ENCODE measurements around the gene GPR153. TPM values are rescaled to one million over a fixed set of nuclear protein-coding genes. Genes with fewer than 3 reads are reported as not detected.

The GPR153 gene
- total RNA-seq, 8 experiments from 2014 or later = 13.0 to 44.0 (median 15.3) TPM

DNA sequence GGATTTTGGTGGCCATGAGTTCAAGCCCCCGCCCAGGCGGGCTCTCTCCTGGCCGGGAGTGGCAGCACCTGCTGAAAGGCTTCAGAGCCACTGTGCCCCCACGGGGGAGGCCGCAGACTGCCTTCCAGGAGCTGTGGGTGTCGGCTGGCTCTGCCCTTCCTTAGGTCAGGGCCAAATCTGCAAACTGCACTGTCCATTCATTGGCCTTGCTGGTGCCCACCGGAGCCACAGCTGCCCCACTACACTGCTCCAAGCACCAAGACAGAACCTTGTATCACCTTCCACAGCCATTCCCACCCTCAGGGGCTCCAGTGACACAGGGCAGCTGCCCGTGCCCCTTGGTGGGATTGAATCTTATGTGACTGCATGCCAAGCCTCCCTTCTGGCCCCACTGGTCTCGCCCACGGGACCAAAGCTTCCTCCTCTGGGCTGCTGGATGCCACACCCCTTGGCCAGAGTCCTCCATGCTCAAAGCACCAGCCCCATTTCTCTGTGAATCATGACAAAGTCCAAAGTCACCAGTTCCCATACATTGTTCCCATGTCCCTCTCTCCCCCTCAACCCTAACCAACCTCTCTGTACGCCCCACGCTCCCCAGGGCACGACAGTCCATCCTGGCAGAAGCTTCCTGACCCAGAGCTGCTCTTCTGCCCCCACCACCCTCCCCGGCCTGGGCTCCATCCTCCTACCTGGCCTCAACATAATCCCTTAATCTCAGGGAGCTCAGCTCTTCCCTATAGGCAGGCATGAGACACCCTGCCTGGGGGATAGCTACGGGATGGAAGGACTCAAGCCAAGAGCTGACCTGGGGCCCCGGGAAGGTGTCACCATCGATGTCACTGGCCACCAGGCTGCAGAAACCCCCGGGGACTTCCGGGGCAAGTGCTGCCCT is 20.9 kb upstream of the GPR153 start:
- peak in 1 of 8 experiments; percentile 8 for ATAC-seq (replicated peaks in 6 of 8)
- Histone ChIP-seq H3K27ac (no peak overlapping the region), H3K4me3 (no peak overlapping the region), H3K4me1 (replicated peaks in 1 of 2) (peaks cover 30 to 33% of the 10 kb centered on the region in 2 donors)
- in situ Hi-C loops (cut with MboI; ENCODE audit: low pct_unique_long_range_greater_than_20kb in 2 of 9, low sequenced_read_pairs in 9 of 9, unreplicated experiment in 9 of 9) = no loop called here
- WGBS, 10 experiments = 70 to 100% (median 85%) methylated on average over 1 to 10 of the region's 19 CpGs; no CpG with 5 or more reads in 3 of the 10 experiments

DNA sequence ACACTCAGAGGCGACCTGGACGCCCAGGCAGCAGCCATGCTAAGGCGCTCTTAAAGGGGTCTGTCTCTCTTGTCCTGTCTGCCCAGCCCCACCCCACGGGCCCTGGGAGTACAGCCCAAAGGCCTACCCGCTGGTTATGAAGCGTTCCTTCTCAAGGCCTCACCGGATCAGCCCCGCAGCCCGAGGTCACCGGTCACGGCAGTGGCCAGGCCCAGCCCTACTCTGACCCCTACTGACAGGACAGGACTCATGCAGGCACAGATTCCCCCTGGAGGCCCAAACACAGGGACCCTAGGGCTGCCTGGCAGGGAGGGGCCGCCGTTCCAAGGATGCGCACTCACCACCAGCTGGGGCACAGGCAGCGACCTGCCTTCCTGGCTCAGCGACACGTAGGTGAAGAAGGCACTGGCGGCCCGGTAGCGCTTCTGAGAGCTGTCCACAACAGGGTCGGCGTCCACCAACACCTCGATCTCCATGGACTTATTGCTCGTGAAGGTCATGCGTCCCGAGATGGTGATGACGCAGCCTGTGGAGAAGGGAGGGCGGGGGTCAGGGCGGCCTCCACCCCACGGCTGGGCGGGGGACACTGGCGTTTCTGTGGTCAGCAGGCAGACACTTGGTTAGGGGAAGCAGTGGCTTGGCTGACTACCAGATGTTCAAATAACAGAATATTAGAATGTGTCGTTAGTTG is 20.0 kb upstream of the GPR153 start:
- peaks cover 37 to 40% of the 10 kb centered on the region in 2 donors for H3K4me1 ChIP-seq (replicated peaks in 1 of 2)
- 20 to 100% (median 65%) methylated on average over 1 to 9 of the region's 33 CpGs; no CpG with 5 or more reads in 5 of the 10 experiments for WGBS, 10 experiments
- in situ Hi-C loops (cut with MboI; ENCODE audit: low pct_unique_long_range_greater_than_20kb in 2 of 9, low sequenced_read_pairs in 9 of 9, unreplicated experiment in 9 of 9) = no loop called here
- H3K27ac ChIP-seq = no peak overlapping the region
- no peak overlapping the region for H3K4me3 ChIP-seq
- ATAC-seq (replicated peaks in 6 of 8) = peak in 3 of 8 experiments; percentile 5 to 15 (median 7)

DNA sequence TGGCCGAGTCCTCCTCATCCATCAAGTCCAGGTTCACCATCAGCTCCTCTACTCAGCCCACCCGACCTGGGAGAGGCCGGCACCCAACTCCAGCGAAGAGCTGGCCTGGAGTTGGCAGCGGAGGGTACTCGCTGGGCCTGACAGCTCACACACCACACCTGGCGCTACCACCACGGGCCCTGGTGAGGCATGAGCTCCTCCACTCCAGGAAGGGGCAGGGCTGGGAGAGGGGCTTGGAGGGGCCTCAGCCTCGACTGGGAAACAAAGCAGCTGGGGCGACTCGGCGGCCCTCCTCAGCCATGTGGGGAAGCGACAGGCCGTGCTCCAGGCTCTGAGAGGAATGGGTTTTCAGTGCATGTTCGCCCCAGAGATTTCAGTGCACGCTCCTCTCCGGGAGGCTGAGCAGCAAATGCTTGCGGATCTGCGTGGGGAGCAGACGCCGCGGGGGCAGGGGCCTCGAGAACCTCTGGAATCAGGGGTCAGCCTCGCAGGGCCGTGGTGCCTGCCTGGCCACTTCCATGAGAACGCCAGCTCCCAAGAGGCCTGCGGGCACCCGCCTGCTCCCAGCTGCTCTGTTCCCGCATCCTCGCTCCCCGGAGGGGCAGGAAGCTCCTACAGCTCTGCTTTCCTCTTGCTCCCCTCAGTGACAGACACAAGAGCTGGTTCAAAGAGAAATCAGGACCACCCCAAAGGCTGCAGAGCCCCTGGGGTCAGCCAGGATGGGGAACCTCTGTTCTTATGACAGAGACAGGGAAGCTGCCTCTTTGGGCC is 18.9 kb upstream of the GPR153 start:
- Histone ChIP-seq H3K27ac (no peak overlapping the region), H3K4me3 (no peak overlapping the region), H3K4me1 (replicated peaks in 1 of 2) (peaks cover 48 to 51% of the 10 kb centered on the region in 2 donors)
- in situ Hi-C loops (cut with MboI; ENCODE audit: low pct_unique_long_range_greater_than_20kb in 2 of 9, low sequenced_read_pairs in 9 of 9, unreplicated experiment in 9 of 9) = no loop called here
- WGBS, 10 experiments = 80 to 100% (median 90%) methylated on average over 2 to 18 of the region's 31 CpGs; no CpG with 5 or more reads in 4 of the 10 experiments
- ATAC-seq (replicated peaks in 6 of 8) = no peak

DNA sequence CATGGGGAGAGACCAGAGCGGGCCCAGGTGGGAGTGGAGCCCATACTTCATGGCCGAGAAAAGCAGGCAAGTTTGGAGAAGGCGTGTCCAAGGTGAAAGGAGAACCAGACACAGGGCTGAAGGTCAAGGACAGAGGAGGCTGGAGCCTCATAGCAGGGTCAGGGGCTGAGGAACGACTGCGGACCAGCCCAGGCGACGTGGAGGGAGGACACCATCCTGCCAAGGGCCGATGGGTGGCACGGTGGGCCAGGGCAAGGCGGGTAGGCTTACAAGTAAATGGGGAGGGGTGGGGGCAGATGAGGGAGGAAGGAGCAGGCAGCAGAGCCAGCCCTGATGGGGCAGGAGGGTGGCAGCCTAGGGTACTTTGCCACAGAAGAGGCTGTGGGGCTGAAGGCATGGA is 18.2 kb upstream of the GPR153 start:
- in situ Hi-C loops (cut with MboI; ENCODE audit: low pct_unique_long_range_greater_than_20kb in 2 of 9, low sequenced_read_pairs in 9 of 9, unreplicated experiment in 9 of 9) = no loop called here
- Histone ChIP-seq H3K4me1 (replicated peaks in 1 of 2) (peaks cover 53 to 58% of the 10 kb centered on the region in 2 donors), H3K27ac (no peak overlapping the region), H3K4me3 (no peak overlapping the region)
- no peak for ATAC-seq (replicated peaks in 6 of 8)
- WGBS, 10 experiments = 80 to 100% methylated on average over 1 of the region's 10 CpGs; no CpG with 5 or more reads in 8 of the 10 experiments

DNA sequence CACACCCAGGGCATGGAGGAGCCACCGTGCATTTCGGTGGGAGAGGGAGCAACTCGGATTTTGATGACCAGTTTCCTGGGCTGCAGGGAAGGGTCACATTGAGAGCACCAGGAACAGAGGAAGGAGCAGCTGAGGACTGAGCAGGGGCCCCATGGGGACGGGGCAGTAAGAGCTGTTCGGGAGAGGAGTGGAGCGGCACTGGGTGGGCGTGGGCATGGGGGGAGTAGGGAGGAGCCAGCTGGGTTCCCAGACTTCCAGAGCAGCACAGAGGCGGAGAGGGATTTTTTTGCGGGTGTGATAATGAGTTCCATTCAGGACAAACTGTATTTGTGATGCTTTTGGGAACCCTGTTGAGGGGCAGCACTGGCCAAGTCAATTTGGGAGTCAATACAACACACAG is 17.4 kb upstream of the GPR153 start:
- Histone ChIP-seq H3K4me1 (replicated peaks in 1 of 2) (peaks cover 61 to 66% of the 10 kb centered on the region in 2 donors), H3K27ac (no peak overlapping the region), H3K4me3 (no peak overlapping the region)
- ATAC-seq (replicated peaks in 6 of 8) = no peak
- WGBS, 10 experiments = 67 to 71% methylated on average over 2 to 8 of the region's 9 CpGs; no CpG with 5 or more reads in 8 of the 10 experiments
- in situ Hi-C loops (cut with MboI; ENCODE audit: low pct_unique_long_range_greater_than_20kb in 2 of 9, low sequenced_read_pairs in 9 of 9, unreplicated experiment in 9 of 9) = no loop called here

DNA sequence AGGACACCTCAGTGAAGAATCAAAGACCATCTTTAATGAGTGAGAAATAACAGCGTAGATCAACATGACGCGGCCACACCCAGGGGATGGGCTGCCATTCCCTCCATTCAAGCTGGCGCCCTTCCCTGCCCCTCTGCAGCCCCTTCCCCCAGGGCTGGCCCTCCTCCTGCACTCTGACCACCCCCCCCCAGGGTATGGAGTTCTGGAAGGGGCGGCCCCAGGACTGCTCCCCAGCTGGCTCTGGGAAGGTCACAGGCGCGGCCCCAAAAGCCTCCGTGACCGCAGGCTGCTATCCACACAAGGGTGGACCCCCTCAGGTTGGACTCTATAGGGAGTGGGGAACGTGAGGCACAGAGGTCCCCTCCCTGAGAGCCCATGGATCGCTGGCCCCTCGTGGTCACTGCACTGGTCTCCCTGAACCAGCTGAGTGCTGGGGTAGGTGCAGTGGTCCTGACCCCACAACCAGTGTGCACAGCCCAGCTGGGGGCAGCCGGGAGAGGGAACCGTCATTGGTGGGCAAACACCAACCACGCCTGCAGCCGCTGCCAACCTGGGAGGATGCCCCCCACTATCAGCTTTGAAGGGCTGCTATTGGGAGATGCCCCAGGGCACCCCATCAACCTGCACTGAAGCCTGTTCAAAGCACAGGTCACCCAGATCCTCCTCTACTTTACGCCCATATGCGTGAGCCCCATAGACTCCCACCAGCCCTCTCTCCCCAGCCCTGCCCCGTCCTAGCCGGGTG is 16.1 kb upstream of the GPR153 start:
- in situ Hi-C loops (cut with MboI; ENCODE audit: low pct_unique_long_range_greater_than_20kb in 2 of 9, low sequenced_read_pairs in 9 of 9, unreplicated experiment in 9 of 9) = no loop called here
- ATAC-seq (replicated peaks in 6 of 8) = peak in 1 of 8 experiments; percentile 45
- no peak overlapping the region for H3K4me3 ChIP-seq
- WGBS, 10 experiments = 71 to 82% methylated on average over 3 to 5 of the region's 20 CpGs; no CpG with 5 or more reads in 8 of the 10 experiments
- H3K27ac ChIP-seq = peak overlapping the region; percentile 57 to 96
- H3K4me1 ChIP-seq (replicated peaks in 1 of 2) = peaks cover 73 to 79% of the 10 kb centered on the region in 2 donors

DNA sequence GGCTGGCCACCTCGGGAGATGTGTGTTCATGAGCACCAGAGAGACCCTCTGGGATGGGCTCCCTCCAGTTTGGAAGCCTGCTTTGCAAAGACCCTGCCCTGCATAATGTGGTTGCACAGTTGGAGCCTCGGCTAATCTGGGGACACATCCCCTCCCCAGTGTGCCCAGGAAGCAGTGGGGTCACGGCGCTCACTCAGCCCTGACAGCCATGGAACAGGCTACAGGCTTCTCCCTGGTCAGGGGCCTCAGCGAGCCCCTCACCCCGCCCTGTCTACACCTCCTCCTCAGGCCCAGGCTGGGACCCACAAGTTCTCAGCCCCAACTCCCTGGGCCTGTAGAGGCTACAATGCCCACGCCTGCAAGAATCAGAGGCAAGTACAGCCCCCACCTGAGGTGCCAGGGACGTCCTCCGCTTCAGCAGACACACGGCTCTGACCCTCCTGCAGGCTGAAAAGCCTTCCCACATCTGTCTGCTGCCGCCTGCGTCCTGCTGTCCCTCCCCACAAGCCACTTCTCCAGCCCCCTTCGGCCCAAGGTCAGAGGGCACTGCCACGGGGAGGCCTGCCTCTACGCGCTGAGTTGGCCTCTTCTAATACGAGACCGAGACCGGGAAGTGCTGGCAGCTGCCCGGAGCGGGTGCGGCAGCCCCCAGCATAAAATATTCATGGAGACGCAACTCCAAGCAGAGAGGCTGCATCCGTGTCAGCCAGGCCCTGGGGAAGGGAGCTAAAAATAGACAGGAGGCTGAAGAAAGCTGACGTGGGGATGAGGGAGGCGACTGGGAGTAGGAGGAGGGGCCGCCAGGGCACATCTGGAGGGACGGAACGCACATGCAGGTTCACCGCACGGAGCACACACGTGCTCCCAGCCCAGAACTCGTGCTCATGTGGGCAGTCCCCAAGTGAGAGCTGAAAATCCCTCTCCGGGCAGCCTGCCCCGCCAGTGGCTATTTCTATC is 15.2 kb upstream of the GPR153 start:
- WGBS, 10 experiments = 0 to 40% (median 27%) methylated on average over 1 to 25 of the region's 35 CpGs; no CpG with 5 or more reads in 3 of the 10 experiments
- peak; percentile 73 to 84 (median 80) for ATAC-seq (replicated peaks in 6 of 8)
- peaks cover 82 to 88% of the 10 kb centered on the region in 2 donors for H3K4me1 ChIP-seq (replicated peaks in 1 of 2)
- peak overlapping the region in 3 of 5 donors; percentile 4 to 30 (median 14) for H3K4me3 ChIP-seq
- in situ Hi-C loops (cut with MboI; ENCODE audit: low pct_unique_long_range_greater_than_20kb in 2 of 9, low sequenced_read_pairs in 9 of 9, unreplicated experiment in 9 of 9) = no loop called here
- H3K27ac ChIP-seq = peak overlapping the region; percentile 85 to 96

DNA sequence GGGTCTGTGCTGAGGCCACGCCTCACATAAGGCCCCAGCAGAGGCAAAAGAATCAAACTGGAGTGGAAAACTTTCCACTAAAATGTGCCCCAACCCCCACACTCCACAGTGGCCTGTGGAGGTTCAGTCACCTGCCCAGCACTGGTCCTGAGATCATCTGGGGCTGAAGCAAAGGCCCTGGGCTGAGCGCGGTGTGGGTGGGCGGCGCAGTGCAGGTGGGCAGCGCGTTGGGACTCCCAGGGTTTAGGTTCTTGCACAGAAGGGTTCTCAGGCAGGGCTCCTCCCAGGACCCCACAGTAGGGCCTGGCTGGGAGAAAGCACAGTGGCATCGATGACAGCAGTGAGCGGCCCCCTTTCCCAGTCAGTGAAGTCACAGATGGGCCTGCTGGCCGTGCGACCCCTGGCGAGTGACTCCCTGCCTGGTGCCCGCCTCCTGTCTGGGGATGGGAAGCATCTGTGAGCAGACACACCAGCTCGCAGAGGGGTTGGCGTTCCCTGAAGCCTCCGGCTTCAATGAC is 13.8 kb upstream of the GPR153 start:
- no peak for ATAC-seq (replicated peaks in 6 of 8)
- Histone ChIP-seq H3K27ac (peak overlapping the region; percentile 85 to 96), H3K4me3 (no peak overlapping the region), H3K4me1 (replicated peaks in 1 of 2) (peaks cover 89 to 91% of the 10 kb centered on the region in 2 donors)
- in situ Hi-C loops (cut with MboI; ENCODE audit: low pct_unique_long_range_greater_than_20kb in 2 of 9, low sequenced_read_pairs in 9 of 9, unreplicated experiment in 9 of 9) = no loop called here
- 92 to 100% (median 98%) methylated on average over 1 to 13 of the region's 16 CpGs; no CpG with 5 or more reads in 4 of the 10 experiments for WGBS, 10 experiments

DNA sequence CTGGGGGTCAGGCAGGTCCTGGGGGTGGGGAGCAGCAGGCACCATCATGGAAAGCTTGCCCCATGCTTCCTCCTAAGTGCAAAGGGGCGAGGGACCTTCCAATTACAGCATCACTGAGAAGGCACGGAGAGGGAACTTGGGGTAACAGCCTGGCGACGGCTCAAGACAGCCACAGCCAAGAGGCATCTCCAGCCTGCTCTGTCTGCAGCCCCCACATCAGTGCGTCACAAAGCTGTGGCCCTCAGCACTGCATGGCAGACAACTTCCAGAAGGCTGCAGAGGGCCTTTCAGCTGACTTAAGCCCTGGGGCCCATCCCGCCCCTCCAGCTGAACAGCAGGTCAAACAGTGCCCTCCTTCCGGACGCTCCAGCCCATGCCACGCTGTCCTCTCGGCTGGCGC is 13.2 kb upstream of the GPR153 start:
- peaks cover 94 to 95% of the 10 kb centered on the region in 2 donors for H3K4me1 ChIP-seq (replicated peaks in 1 of 2)
- H3K4me3 ChIP-seq = no peak overlapping the region
- 83 to 100% (median 98%) methylated on average over 1 to 11 of the region's 11 CpGs; no CpG with 5 or more reads in 6 of the 10 experiments for WGBS, 10 experiments
- in situ Hi-C loops (cut with MboI; ENCODE audit: low pct_unique_long_range_greater_than_20kb in 2 of 9, low sequenced_read_pairs in 9 of 9, unreplicated experiment in 9 of 9) = no loop called here
- H3K27ac ChIP-seq = peak overlapping the region; percentile 85 to 96
- no peak for ATAC-seq (replicated peaks in 6 of 8)

DNA sequence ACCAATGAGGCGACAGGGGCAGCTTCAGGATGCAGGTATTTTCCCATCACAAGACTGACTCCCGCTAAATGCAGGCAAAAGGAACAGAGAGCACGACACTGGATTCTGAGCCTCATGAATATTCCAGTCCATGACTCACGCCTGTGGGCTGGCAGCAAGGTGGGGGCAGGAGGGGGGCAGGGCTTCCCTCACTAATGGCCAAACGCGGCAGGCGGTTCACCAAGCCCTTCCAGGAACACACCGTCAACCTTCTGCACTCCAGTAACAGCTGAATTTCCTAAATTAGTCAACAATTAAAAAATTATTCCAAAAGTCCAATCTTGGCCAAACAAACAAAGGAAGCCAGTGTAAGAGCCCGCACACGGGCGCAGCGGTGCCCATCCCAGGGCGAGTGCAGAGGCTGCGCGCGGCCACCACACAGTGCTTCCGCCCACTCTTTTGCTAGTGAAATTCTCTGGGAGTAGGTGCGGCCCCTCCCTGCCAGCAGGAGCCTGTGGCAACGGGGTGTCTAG is 12.5 kb upstream of the GPR153 start:
- in situ Hi-C loops (cut with MboI; ENCODE audit: low pct_unique_long_range_greater_than_20kb in 2 of 9, low sequenced_read_pairs in 9 of 9, unreplicated experiment in 9 of 9) = no loop called here
- 0 to 95% (median 45%) methylated on average over 1 to 8 of the region's 19 CpGs; no CpG with 5 or more reads in 3 of the 10 experiments for WGBS, 10 experiments
- ATAC-seq (replicated peaks in 6 of 8) = peak; percentile 9 to 56 (median 38)
- H3K4me1 ChIP-seq (replicated peaks in 1 of 2) = peaks cover 98% of the 10 kb centered on the region in 2 donors
- H3K4me3 ChIP-seq = peak overlapping the region in 1 of 5 donors; percentile 5
- H3K27ac ChIP-seq = peak overlapping the region; percentile 83 to 85

DNA sequence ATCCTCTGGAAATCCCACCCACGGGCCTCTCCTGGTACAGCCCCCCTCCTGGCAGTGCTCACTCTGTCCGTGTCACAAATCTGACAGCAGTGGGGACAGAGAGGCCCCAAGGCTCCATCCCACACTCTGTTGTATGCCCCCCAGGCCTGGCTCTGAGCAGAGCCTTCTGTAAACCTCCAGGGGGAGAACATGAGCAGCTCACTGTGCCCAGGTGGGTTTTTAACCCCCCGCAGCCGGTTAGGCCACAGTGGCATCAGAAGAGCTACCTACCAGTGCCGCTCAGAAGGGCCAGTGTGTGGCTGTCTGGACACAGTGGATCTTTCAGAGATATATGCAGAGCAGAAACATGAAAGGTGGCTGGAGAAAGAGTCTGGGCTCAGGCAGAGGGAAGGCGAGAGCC is 12.0 kb upstream of the GPR153 start:
- in situ Hi-C loops (cut with MboI; ENCODE audit: low pct_unique_long_range_greater_than_20kb in 2 of 9, low sequenced_read_pairs in 9 of 9, unreplicated experiment in 9 of 9) = no loop called here
- H3K4me1 ChIP-seq (replicated peaks in 1 of 2) = peaks cover 98% of the 10 kb centered on the region in 2 donors
- WGBS, 10 experiments = 30 to 80% (median 62%) methylated on average over 1 to 4 of the region's 6 CpGs; no CpG with 5 or more reads in 6 of the 10 experiments
- H3K27ac ChIP-seq = peak overlapping the region; percentile 43 to 83
- peak in 3 of 8 experiments; percentile 0 to 1 (median 0) for ATAC-seq (replicated peaks in 6 of 8)
- peak overlapping the region in 1 of 5 donors; percentile 5 for H3K4me3 ChIP-seq

All from motor neuron (in vitro differentiated cells).